Testis (tissue), 3 donors: Measurements from ENCODE around the gene ISG15. TPM values are rescaled to one million over a fixed set of nuclear protein-coding genes. Genes with fewer than 3 reads are reported as not detected.

Experiments used
- DNase-seq: peaks from one replicate; pipeline ENCODE4 v3.0.0-alpha.2; 2019
- H3K27ac ChIP-seq, 2 donors: fragments of 200-600 bp; sonication (generic); one replicate each; pipeline ENCODE4 v1.5.1; 2019
- H3K27me3 ChIP-seq: fragments of 200-600 bp; sonication (generic); one replicate; pipeline ENCODE4 v1.5.1; 2019
- H3K36me3 ChIP-seq: fragments of 200-600 bp; sonication (generic); one replicate; pipeline ENCODE4 v1.5.1; 2017; ENCODE audit warnings: low read depth; ENCODE audit errors: missing control alignments
- H3K4me1 ChIP-seq: fragments of 200-600 bp; sonication (generic); one replicate; pipeline ENCODE4 v1.5.1; 2019
- H3K4me3 ChIP-seq, 2 donors: fragments of 200-600 bp; sonication (generic); one replicate each; pipeline ENCODE4 v1.5.1; 2017 to 2019
- H3K9me3 ChIP-seq: fragments of 200-600 bp; sonication (generic); one replicate; pipeline ENCODE4 v1.5.1; 2017
- POLR2A ChIP-seq: fragments of 450-650 bp; IDR thresholded peaks from one replicate; pipeline ENCODE4 v1.6.1; 2017; ENCODE audit warnings: antibody characterized with exemption, mild to moderate bottlenecking, moderate library complexity
- WGBS, 2 donors: methylation state at CpG; one replicate each; pipeline ENCODE4 v1.1.5; 2018; 5-methylcytosine and 5-hydroxymethylcytosine counted together
- intact Hi-C: fragments of 100-400 bp; cut with DNase I; formaldehyde crosslinking; loops from one replicate; pipeline ENCODE4 v1.15.1; 2023; ENCODE audit warnings: low total_unique reads
- polyA plus RNA-seq: library from polyadenylated mRNA; stranded (reverse); fragments of 350-450 nt; fragmentation: Illumina TruSeq; extraction: RNeasy Lipid Tissue Mini Kit (QIAGEN cat#74804); gene quantifications from one replicate; pipeline ENCODE4 v1.2.3, GENCODE V29; 2014; ENCODE audit warnings: low read depth, low replicate concordance; ENCODE audit not compliant: insufficient read depth
- total RNA-seq, 2 donors: library from RNA; depleted of rRNA; stranded (reverse); fragments of >200 nt; gene quantifications; one replicate each; pipeline ENCODE4 v1.2.3, GENCODE V29; 2016
- TF ChIP-seq, protein P1 (sequence below), 3 experiments: fragments of 450-650 bp in 2 of 3; fragments of 200-600 bp in 1 of 3; sonication (generic) in 1 of 3; IDR thresholded peaks; one replicate each; pipeline ENCODE4 v1.5.1; 2016 to 2019; ENCODE audit warnings: antibody characterized with exemption in 3 of 3, mild to moderate bottlenecking in 2 of 3, moderate library complexity in 1 of 3

ISG15 gene
- total and polyA plus RNA-seq, 3 donors from 2014 or later = 16.6 to 24.0 (median 22.8) TPM

DNA sequence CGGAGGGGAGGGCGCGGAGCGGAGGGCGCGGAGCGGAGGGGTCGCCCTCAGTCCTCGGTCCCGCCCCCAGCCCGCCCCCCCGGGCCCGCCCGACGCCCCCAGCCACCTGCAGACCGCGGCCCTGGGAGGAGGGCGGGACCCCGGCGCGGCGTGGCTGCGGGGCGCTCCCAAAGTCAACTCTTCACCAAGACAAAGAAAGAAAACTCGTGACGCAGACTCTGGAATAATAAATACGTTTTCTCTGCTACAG lies 14.6 kb upstream of the ISG15 start:
- intact Hi-C loops = no loop called here
- no peaks in the 10 kb centered on the region for H3K27me3 ChIP-seq
- TF ChIP-seq, protein P1, sequence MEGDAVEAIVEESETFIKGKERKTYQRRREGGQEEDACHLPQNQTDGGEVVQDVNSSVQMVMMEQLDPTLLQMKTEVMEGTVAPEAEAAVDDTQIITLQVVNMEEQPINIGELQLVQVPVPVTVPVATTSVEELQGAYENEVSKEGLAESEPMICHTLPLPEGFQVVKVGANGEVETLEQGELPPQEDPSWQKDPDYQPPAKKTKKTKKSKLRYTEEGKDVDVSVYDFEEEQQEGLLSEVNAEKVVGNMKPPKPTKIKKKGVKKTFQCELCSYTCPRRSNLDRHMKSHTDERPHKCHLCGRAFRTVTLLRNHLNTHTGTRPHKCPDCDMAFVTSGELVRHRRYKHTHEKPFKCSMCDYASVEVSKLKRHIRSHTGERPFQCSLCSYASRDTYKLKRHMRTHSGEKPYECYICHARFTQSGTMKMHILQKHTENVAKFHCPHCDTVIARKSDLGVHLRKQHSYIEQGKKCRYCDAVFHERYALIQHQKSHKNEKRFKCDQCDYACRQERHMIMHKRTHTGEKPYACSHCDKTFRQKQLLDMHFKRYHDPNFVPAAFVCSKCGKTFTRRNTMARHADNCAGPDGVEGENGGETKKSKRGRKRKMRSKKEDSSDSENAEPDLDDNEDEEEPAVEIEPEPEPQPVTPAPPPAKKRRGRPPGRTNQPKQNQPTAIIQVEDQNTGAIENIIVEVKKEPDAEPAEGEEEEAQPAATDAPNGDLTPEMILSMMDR (IDR thresholded peaks at IDR 0.05) = no peak
- DNase-seq = no peak
- peak overlapping the region; percentile 51 to 56 for H3K4me3 ChIP-seq
- peaks cover 6% of the 10 kb centered on the region for H3K4me1 ChIP-seq
- 0 to 1% methylated on average over 3 to 25 of the region's 27 CpGs for WGBS, 2 donors
- H3K36me3 ChIP-seq = no peaks in the 10 kb centered on the region
- no peaks in the 10 kb centered on the region for H3K9me3 ChIP-seq
- peak overlapping the region in 1 of 2 donors; percentile 89 for H3K27ac ChIP-seq

DNA sequence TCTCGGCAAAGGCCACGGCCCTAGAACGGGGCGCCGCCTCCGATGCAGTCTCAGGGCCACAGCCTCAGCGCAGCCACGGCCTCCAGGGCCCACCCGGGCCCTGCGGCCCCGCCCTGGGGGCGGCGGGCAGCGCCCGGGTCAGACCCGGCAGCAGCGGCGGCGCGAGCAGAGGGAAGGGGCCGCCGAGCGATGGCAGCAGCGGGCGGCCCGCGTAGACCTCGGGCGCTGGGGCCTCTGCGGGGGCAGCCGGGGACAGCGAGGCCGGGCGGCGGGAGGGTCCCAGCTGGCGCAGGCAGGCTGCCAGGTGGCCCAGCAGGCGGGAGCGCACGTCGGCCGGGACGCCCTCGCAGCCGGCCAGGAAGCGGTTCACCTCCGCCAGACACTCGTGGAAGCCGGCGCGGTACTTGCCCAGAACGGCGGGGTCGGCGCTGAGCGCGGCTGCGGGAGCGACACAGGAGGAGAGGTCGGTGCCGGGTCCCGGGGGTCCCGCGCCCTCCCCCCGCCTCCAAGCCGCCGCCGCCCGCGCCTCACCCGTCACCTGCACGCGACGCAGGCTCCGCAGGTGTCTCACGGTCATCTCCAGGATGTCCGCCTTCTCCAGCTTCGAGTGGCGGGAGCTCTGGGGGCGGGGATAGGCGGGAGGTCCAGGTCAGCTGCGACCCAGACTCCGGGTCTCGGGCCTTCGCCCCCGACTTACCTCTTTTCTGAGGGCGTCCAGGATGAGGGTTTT lies 14.1 kb upstream of the ISG15 start:
- no peak for DNase-seq
- Histone ChIP-seq H3K4me1 (peaks cover 6% of the 10 kb centered on the region), H3K36me3 (no peaks in the 10 kb centered on the region), H3K27me3 (no peaks in the 10 kb centered on the region), H3K9me3 (no peaks in the 10 kb centered on the region), H3K4me3 (peak overlapping the region; percentile 51 to 56), H3K27ac (peak overlapping the region; percentile 50 to 89)
- TF ChIP-seq, protein P1 (IDR thresholded peaks at IDR 0.05) = no peak
- TF ChIP-seq POLR2A = no peak
- intact Hi-C loops = no loop called here
- 0% methylated on average over 53 to 60 of the region's 86 CpGs for WGBS, 2 donors

DNA sequence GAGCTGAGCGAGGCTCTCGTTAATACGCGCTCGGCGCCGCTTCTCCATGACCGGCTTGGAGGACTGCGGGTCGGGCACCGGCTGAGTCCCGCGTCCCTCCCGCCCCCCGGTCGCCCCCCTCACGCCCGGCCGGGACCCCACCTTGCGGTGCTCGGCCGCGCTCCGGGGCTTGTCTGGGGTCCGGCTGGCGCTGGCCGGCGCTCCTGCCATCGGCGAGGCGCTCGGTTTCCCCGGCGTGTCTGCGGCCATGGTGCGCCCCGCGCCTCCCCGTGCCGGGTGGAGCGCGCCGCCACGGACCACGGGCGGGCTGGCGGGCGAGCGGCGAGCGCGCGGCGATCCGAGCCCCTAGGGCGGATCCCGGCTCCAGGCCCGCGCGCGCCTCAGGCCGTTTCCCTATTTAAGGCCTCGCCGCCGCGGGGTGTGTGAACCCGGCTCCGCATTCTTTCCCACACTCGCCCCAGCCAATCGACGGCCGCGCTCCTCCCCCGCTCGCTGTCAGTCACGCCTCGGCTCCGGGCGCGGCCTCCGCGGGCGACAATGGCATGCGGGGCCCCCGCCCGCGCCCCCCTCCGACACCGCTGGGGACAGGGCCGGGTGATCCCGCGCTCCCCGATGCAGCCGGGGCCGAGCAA lies 13.5 kb upstream of the ISG15 start, which contains the start of gene HES4:
Gene HES4, minus strand, starts transcription at position 373 of the 632 bp plus-strand sequence. Its CDS starts 124 bp downstream, at position 249.
- WGBS, 2 donors = 0 to 3% methylated on average over 6 to 87 of the region's 95 CpGs
- intact Hi-C loops = loop anchor here (10.0 kb wide), 1 partner anchor 65 kb away; no protein-coding TSS in a partner anchor

DNA sequence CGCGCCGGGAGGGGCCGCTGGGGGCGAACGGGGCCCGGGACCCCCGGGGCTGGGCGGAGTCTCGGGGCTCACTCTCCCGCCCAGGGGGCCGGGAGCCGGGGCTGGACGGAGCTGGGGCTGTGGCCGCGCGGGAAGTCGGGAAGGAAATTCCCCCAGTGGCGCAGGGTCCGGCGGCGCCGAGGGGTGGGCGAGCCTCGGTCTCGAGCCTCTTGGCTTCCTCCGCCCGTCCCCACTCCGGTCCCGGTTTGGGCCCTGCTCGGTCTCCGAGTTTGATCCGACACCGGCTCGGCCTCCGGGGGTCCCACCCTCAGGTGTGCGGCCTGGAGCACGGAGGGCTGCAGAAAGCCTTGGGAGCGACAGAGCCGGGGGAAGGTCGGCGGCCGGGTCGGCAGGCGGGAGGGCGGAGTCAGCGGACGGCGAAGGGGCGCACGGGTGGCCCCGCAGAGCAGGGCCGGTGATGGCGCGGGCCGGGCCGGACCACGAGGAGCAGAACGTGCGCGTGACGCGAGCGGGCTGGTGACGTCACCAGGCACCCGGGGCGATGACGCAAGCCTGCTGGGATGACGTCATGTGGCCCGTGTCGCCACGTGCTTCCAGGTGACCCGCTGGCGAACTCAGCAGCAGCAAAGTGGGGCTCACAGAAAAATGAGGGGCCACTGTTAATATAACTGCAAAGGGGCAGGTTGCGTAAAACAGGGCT lies 12.8 kb upstream of the ISG15 start:
- Histone ChIP-seq H3K27me3 (no peaks in the 10 kb centered on the region), H3K9me3 (no peaks in the 10 kb centered on the region), H3K36me3 (no peaks in the 10 kb centered on the region), H3K4me3 (peak overlapping the region; percentile 56 to 64), H3K4me1 (peaks cover 19% of the 10 kb centered on the region), H3K27ac (peak overlapping the region; percentile 87 to 89)
- no peak for TF ChIP-seq POLR2A
- TF ChIP-seq, protein P1 (IDR thresholded peaks at IDR 0.05) = no peak
- 0 to 1% methylated on average over 11 to 31 of the region's 75 CpGs for WGBS, 2 donors
- intact Hi-C loops = loop anchor here (10.0 kb wide), 1 partner anchor 64 kb away; no protein-coding TSS in a partner anchor
- peak; percentile 70 for DNase-seq

More for the DNA sequence above, 13.5 kb upstream of the ISG15 start, which contains the start of gene HES4:
- peaks cover 12% of the 10 kb centered on the region for H3K4me1 ChIP-seq
- H3K27ac ChIP-seq = peak within 1 kb of the TSS; percentile 87 to 89
- TF ChIP-seq POLR2A = no peak
- TF ChIP-seq, protein P1 (IDR thresholded peaks at IDR 0.05) = no peak
- H3K27me3 ChIP-seq = no peaks in the 10 kb centered on the region
- peak within 1 kb of the TSS; percentile 56 to 64 for H3K4me3 ChIP-seq
- H3K36me3 ChIP-seq = no peaks in the 10 kb centered on the region
- peak; percentile 90 for DNase-seq
- no peaks in the 10 kb centered on the region for H3K9me3 ChIP-seq
